Measurements from ENCODE around the gene TARS1. TPM values are rescaled to one million over a fixed set of nuclear protein-coding genes. Genes with fewer than 3 reads are reported as not detected.
A peak's percentile ranks its signal among the peaks of the same experiment; 100 is the strongest.

Gene TARS1
- total and polyA plus RNA-seq, 2 of the 13 experiments (the other 11 are each of a cell fraction or from before 2014, with no cell fraction given), result 77.0 to 184 TPM

DNA sequence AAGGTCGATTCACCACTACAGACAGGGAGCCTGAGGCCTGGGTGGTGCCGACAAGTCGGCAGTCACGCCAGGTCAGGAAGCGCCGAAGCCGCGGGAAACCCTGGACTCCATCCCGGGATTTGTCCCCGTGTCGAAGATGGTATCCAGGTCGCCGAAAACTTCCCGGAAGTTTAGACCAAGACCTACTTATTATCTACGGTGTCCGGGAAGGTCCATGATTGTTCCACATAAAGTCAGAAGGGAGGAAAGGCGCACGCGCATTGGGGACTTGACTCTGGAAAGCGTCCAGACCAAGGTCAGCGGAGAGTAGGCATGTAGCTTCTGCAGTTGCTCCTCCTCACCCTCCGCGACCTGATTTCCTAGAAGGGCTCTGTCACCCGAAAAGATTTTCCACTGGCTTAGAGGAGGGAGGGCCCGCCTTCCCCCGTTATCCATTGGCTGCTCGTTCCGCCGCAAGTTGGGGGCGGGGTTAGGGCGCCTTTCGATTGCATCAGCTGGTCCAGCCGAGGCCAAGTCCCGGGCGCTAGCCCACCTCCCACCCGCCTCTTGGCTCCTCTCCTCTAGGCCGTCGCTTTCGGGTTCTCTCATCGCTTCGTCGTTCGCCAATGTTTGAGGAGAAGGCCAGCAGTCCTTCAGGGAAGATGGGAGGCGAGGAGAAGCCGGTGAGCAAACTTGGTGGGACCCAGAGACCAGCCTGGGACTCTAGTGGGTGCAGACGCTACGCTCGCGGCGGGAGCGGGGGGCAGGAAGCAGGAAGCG lies at the start of gene TARS1 (continued):
- TF ChIP-seq, protein P1, sequence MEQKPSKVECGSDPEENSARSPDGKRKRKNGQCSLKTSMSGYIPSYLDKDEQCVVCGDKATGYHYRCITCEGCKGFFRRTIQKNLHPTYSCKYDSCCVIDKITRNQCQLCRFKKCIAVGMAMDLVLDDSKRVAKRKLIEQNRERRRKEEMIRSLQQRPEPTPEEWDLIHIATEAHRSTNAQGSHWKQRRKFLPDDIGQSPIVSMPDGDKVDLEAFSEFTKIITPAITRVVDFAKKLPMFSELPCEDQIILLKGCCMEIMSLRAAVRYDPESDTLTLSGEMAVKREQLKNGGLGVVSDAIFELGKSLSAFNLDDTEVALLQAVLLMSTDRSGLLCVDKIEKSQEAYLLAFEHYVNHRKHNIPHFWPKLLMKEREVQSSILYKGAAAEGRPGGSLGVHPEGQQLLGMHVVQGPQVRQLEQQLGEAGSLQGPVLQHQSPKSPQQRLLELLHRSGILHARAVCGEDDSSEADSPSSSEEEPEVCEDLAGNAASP (CRISPR knock-in tag; IDR thresholded peaks at IDR 0.05; ENCODE audit: borderline replicate concordance), result peak; percentile 91
- TF ChIP-seq SPEN (CRISPR knock-in tag; IDR thresholded peaks at IDR 0.05; ENCODE audit: low read depth) (peak; percentile 69; the same call in 1 of the 2 replicates), ELF3 (CRISPR knock-in tag; IDR thresholded peaks at IDR 0.05) (peak; percentile 94), DPF2 (CRISPR knock-in tag; IDR thresholded peaks at IDR 0.05; ENCODE audit: borderline replicate concordance, low read depth) (no peak), ZNF589 (CRISPR knock-in tag; conservative IDR thresholded peaks at IDR 0.05) (no peak), ZNF816 (CRISPR knock-in tag; IDR thresholded peaks at IDR 0.05; ENCODE audit: borderline replicate concordance) (peak; percentile 96), ZNF431 (CRISPR knock-in tag; IDR thresholded peaks at IDR 0.05; ENCODE audit: borderline replicate concordance, low read depth) (no peak; the same call in 1 of the 2 replicates), KDM4B (CRISPR knock-in tag; IDR thresholded peaks at IDR 0.05) (no peak; the same call in 1 of the 2 replicates), CHD2 (IDR thresholded peaks at IDR 0.05; ENCODE audit: low read depth, low read length) (no peak), ZNF619 (CRISPR knock-in tag; IDR thresholded peaks at IDR 0.05) (peak; percentile 74; the same call in 1 of the 2 replicates), SP4 (CRISPR knock-in tag; IDR thresholded peaks at IDR 0.05) (peak; percentile 90), RFXANK (CRISPR knock-in tag; IDR thresholded peaks at IDR 0.05) (peak; percentile 26), ZNF790 (CRISPR knock-in tag; IDR thresholded peaks at IDR 0.05; ENCODE audit: borderline replicate concordance) (no peak), SNRNP70 (IDR thresholded peaks at IDR 0.05; ENCODE audit: low read depth, low read length) (no peak), TBL1XR1 (IDR thresholded peaks at IDR 0.05; ENCODE audit: borderline replicate concordance, low read length, partially characterized antibody) (peak; percentile 74)
- TF ChIP-seq, protein P2, sequence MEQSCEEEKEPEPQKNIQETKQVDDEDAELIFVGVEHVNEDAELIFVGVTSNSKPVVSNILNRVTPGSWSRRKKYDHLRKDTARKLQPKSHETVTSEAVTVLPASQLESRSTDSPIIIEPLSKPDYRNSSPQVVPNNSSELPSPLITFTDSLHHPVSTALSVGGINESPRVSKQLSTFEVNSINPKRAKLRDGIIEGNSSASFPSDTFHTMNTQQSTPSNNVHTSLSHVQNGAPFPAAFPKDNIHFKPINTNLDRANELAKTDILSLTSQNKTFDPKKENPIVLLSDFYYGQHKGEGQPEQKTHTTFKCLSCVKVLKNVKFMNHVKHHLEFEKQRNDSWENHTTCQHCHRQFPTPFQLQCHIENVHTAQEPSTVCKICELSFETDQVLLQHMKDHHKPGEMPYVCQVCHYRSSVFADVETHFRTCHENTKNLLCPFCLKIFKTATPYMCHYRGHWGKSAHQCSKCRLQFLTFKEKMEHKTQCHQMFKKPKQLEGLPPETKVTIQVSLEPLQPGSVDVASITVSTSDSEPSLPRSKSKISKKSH (CRISPR knock-in tag; IDR thresholded peaks at IDR 0.05; ENCODE audit: borderline replicate concordance), result peak; percentile 46; the same call in 1 of the 2 replicates
- TF ChIP-seq, protein P3, sequence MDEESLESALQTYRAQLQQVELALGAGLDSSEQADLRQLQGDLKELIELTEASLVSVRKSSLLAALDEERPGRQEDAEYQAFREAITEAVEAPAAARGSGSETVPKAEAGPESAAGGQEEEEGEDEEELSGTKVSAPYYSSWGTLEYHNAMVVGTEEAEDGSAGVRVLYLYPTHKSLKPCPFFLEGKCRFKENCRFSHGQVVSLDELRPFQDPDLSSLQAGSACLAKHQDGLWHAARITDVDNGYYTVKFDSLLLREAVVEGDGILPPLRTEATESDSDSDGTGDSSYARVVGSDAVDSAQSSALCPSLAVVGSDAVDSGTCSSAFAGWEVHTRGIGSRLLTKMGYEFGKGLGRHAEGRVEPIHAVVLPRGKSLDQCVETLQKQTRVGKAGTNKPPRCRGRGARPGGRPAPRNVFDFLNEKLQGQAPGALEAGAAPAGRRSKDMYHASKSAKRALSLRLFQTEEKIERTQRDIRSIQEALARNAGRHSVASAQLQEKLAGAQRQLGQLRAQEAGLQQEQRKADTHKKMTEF (CRISPR knock-in tag; IDR thresholded peaks at IDR 0.05), result peak; percentile 78
- TF ChIP-seq, protein P4, sequence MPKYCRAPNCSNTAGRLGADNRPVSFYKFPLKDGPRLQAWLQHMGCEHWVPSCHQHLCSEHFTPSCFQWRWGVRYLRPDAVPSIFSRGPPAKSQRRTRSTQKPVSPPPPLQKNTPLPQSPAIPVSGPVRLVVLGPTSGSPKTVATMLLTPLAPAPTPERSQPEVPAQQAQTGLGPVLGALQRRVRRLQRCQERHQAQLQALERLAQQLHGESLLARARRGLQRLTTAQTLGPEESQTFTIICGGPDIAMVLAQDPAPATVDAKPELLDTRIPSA (CRISPR knock-in tag; IDR thresholded peaks at IDR 0.05; ENCODE audit: borderline replicate concordance), result no peak
- TF ChIP-seq, protein P5, sequence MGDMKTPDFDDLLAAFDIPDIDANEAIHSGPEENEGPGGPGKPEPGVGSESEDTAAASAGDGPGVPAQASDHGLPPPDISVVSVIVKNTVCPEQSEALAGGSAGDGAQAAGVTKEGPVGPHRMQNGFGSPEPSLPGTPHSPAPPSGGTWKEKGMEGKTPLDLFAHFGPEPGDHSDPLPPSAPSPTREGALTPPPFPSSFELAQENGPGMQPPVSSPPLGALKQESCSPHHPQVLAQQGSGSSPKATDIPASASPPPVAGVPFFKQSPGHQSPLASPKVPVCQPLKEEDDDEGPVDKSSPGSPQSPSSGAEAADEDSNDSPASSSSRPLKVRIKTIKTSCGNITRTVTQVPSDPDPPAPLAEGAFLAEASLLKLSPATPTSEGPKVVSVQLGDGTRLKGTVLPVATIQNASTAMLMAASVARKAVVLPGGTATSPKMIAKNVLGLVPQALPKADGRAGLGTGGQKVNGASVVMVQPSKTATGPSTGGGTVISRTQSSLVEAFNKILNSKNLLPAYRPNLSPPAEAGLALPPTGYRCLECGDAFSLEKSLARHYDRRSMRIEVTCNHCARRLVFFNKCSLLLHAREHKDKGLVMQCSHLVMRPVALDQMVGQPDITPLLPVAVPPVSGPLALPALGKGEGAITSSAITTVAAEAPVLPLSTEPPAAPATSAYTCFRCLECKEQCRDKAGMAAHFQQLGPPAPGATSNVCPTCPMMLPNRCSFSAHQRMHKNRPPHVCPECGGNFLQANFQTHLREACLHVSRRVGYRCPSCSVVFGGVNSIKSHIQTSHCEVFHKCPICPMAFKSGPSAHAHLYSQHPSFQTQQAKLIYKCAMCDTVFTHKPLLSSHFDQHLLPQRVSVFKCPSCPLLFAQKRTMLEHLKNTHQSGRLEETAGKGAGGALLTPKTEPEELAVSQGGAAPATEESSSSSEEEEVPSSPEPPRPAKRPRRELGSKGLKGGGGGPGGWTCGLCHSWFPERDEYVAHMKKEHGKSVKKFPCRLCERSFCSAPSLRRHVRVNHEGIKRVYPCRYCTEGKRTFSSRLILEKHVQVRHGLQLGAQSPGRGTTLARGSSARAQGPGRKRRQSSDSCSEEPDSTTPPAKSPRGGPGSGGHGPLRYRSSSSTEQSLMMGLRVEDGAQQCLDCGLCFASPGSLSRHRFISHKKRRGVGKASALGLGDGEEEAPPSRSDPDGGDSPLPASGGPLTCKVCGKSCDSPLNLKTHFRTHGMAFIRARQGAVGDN (CRISPR knock-in tag; IDR thresholded peaks at IDR 0.05), result peak; percentile 82
